A673 (cell line): ENCODE results near the gene CSNK1G3. TPM values are rescaled to one million over a fixed set of nuclear protein-coding genes. Genes with fewer than 3 reads are reported as not detected.

Experiments
- BruUV-seq: library from RNA; stranded (reverse); fragments of 400-500 nt; replicated peaks from 2 replicates; lab custom pipeline; 2021; lab: Mats Ljungman, UMichigan
- CTCF ChIA-PET: fragments of 300-600 bp; sonication (Branson Sonifier 250); formaldehyde crosslinking; loops from one replicate; lab custom pipeline; 2022; ENCODE audit warnings: antibody characterized with exemption; lab: Charles Lee
- POLR2A ChIA-PET: fragments of 300-600 bp; sonication (Branson Sonifier 250); formaldehyde crosslinking; loops from one replicate; lab custom pipeline; 2022; ENCODE audit warnings: antibody characterized with exemption; ENCODE audit not compliant: low non-redundant PET; lab: Charles Lee
- DNase-seq: peaks from one replicate; pipeline ENCODE4 v3.0.0-alpha.2; 2015; ENCODE audit warnings: low spot score
- H3K27ac ChIP-seq: fragments of 200-600 bp; sonication (generic); 2 replicates; pipeline ENCODE4 v1.5.1; 2016; ENCODE audit warnings: mixed run types, low read depth, mild to moderate bottlenecking, mixed read lengths, antibody characterized with exemption, low read length; ENCODE audit not compliant: poor library complexity, severe bottlenecking
- H3K27me3 ChIP-seq: fragments of 200-600 bp; sonication (generic); replicated peaks from 2 replicates; pipeline ENCODE4 v1.6.1; 2017; ENCODE audit warnings: mixed run types, low read depth, mild to moderate bottlenecking, mixed read lengths, antibody characterized with exemption, low read length; ENCODE audit not compliant: insufficient read depth, poor library complexity
- H3K36me3 ChIP-seq: fragments of 200-600 bp; sonication (generic); 2 replicates; pipeline ENCODE4 v1.6.1; 2016; ENCODE audit warnings: mixed run types, mild to moderate bottlenecking, mixed read lengths, antibody characterized with exemption, low read length; ENCODE audit not compliant: insufficient read depth, poor library complexity, severe bottlenecking
- H3K4me1 ChIP-seq: fragments of 200-600 bp; sonication (generic); 2 replicates; pipeline ENCODE4 v1.6.1; 2017; ENCODE audit warnings: mixed run types, mild to moderate bottlenecking, mixed read lengths, antibody characterized with exemption, low read length; ENCODE audit not compliant: insufficient read depth, poor library complexity, severe bottlenecking
- H3K4me3 ChIP-seq: fragments of 200-600 bp; sonication (generic); 2 replicates; pipeline ENCODE4 v1.5.1; 2016; ENCODE audit warnings: low read depth, mixed run types, mild to moderate bottlenecking, mixed read lengths, low read length; ENCODE audit not compliant: poor library complexity, severe bottlenecking
- H3K9me3 ChIP-seq: fragments of 200-600 bp; sonication (generic); 2 replicates; pipeline ENCODE4 v1.6.1; 2016; ENCODE audit warnings: mixed run types, low read depth, mild to moderate bottlenecking, mixed read lengths, antibody characterized with exemption, low read length; ENCODE audit not compliant: poor library complexity, severe bottlenecking
- CTCF ChIP-seq: fragments of 300-800, 200-600 bp; sonication (generic); conservative IDR thresholded peaks from 2 replicates; pipeline ENCODE4 v1.5.1; 2017; ENCODE audit warnings: low read depth, mild to moderate bottlenecking, antibody characterized with exemption, low read length, moderate library complexity, mixed read lengths
- EZH2 ChIP-seq: fragments of 200-600 bp; sonication (generic); IDR thresholded peaks from 2 replicates; pipeline ENCODE4 v1.6.1; 2017; ENCODE audit warnings: borderline replicate concordance, low read depth, mild to moderate bottlenecking, mixed read lengths, antibody characterized with exemption, low read length; ENCODE audit not compliant: poor library complexity, severe bottlenecking
- intact Hi-C: fragments of 100-400 bp; cut with micrococcal nuclease; formaldehyde crosslinking; loops from one replicate; pipeline ENCODE4 v1.10.0; 2022; ENCODE audit not compliant: unreplicated experiment
- total RNA-seq: library from RNA; stranded (reverse); gene quantifications from 2 replicates; pipeline ENCODE4 v1.2.3, GENCODE V29; 2021

Gene CSNK1G3
- total RNA-seq, 1 experiment from 2014 or later, result 42.1 TPM

- no peak overlapping the region for H3K4me3 ChIP-seq
- CTCF ChIA-PET, result no interaction called here
- BruUV-seq, result no TSS peak
These were observed 45.9 kb downstream of the CSNK1G3 start for GRCh38 chr5:123557907-123558306.

GRCh38 chr5:123558762-123559433 lies 46.9 kb downstream of the CSNK1G3 start:
- H3K4me1 ChIP-seq, result no peaks in the 10 kb centered on the region
- no peaks in the 10 kb centered on the region for H3K9me3 ChIP-seq
- no peaks in the 10 kb centered on the region for H3K36me3 ChIP-seq
- no peak overlapping the region for H3K4me3 ChIP-seq
- BruUV-seq, result no TSS peak
- TF ChIP-seq CTCF (no peak), EZH2 (no peak)
- intact Hi-C loops, result no loop called here
- CTCF ChIA-PET, result no interaction called here
- no peak for DNase-seq
- POLR2A ChIA-PET, result no interaction called here
- H3K27me3 ChIP-seq, result no peaks in the 10 kb centered on the region
- H3K27ac ChIP-seq, result no peak overlapping the region

More at GRCh38 chr5:123557907-123558306, 45.9 kb downstream of the CSNK1G3 start:
- intact Hi-C loops, result no loop called here
- H3K27ac ChIP-seq, result no peak overlapping the region
- no peak for DNase-seq
- no peaks in the 10 kb centered on the region for H3K9me3 ChIP-seq
- POLR2A ChIA-PET, result no interaction called here
- H3K36me3 ChIP-seq, result no peaks in the 10 kb centered on the region
- H3K27me3 ChIP-seq, result no peaks in the 10 kb centered on the region
- no peaks in the 10 kb centered on the region for H3K4me1 ChIP-seq
- TF ChIP-seq EZH2 (no peak), CTCF (0 out of 2 replicates have a peak, but pooled peaks have one; percentile 11)

GRCh38 chr5:123559434-123559775 lies 47.4 kb downstream of the CSNK1G3 start:
- Histone ChIP-seq H3K27ac (no peak overlapping the region), H3K9me3 (no peaks in the 10 kb centered on the region), H3K27me3 (no peaks in the 10 kb centered on the region), H3K36me3 (no peaks in the 10 kb centered on the region), H3K4me1 (no peaks in the 10 kb centered on the region), H3K4me3 (no peak overlapping the region)
- no peak for DNase-seq
- TF ChIP-seq CTCF (no peak), EZH2 (no peak)
- CTCF ChIA-PET, result no interaction called here
- no TSS peak for BruUV-seq
- POLR2A ChIA-PET, result no interaction called here
- intact Hi-C loops, result no loop called here
